Cardiac muscle cell (in vitro differentiated cells and primary cell): ENCODE data around the gene MYO3B. TPM values are rescaled to one million over a fixed set of nuclear protein-coding genes. Genes with fewer than 3 reads are reported as not detected.

Experiments used
- DNase-seq, 2 donors: peaks; one replicate each; pipeline versions ENCODE4 v3.0.0 to v3.0.0-alpha.2; 2010 to 2017; ENCODE audit warnings: low read depth in 1 of 2, low spot score in 1 of 2
- H3K27ac ChIP-seq: fragments of 200-600 bp; sonication (generic); 2 replicates; pipeline ENCODE4 v1.5.1; 2016
- H3K27me3 ChIP-seq: fragments of 200-600 bp; sonication (generic); 2 replicates; pipeline ENCODE4 v1.6.0; 2016; ENCODE audit warnings: control low read depth
- H3K36me3 ChIP-seq: fragments of 200-600 bp; sonication (generic); 2 replicates; pipeline ENCODE4 v1.5.1; 2016; ENCODE audit warnings: control low read depth
- H3K4me1 ChIP-seq: fragments of 200-600 bp; sonication (generic); 2 replicates; pipeline ENCODE4 v1.8.1; 2017; ENCODE audit warnings: low read depth, mild to moderate bottlenecking, mixed run types
- H3K4me3 ChIP-seq: fragments of 200-600 bp; sonication (generic); 2 replicates; pipeline ENCODE4 v1.5.1; 2016; ENCODE audit warnings: mild to moderate bottlenecking
- H3K9me3 ChIP-seq: fragments of 200-600 bp; sonication (generic); 2 replicates; pipeline ENCODE4 v1.5.1; 2017; ENCODE audit warnings: low read depth, mild to moderate bottlenecking, control low read depth
- polyA plus RNA-seq: library from polyadenylated mRNA; unstranded; fragments of >200 nt; fragmentation: Nextera tagmentation; extraction: Ambion mirVana; gene quantifications from 2 replicates; pipeline ENCODE4 v1.2.1, GENCODE V29; 2016
- total RNA-seq: library from RNA; depleted of rRNA; stranded (reverse); fragments of >200 nt; gene quantifications from 2 replicates; pipeline ENCODE4 v1.2.3, GENCODE V29; 2016
- TF ChIP-seq, protein P1 (sequence below): IDR thresholded peaks from 2 replicates; pipeline ENCODE4 v1.5.1; 2012; ENCODE audit warnings: low read depth, mild to moderate bottlenecking, low read length

MYO3B gene
- total and polyA plus RNA-seq, 2 experiments from 2014 or later: not detected

- no peaks in the 10 kb centered on the region for H3K9me3 ChIP-seq
- no peak for DNase-seq
- peaks cover 5% of the 10 kb centered on the region for H3K4me1 ChIP-seq
- TF ChIP-seq, protein P1, sequence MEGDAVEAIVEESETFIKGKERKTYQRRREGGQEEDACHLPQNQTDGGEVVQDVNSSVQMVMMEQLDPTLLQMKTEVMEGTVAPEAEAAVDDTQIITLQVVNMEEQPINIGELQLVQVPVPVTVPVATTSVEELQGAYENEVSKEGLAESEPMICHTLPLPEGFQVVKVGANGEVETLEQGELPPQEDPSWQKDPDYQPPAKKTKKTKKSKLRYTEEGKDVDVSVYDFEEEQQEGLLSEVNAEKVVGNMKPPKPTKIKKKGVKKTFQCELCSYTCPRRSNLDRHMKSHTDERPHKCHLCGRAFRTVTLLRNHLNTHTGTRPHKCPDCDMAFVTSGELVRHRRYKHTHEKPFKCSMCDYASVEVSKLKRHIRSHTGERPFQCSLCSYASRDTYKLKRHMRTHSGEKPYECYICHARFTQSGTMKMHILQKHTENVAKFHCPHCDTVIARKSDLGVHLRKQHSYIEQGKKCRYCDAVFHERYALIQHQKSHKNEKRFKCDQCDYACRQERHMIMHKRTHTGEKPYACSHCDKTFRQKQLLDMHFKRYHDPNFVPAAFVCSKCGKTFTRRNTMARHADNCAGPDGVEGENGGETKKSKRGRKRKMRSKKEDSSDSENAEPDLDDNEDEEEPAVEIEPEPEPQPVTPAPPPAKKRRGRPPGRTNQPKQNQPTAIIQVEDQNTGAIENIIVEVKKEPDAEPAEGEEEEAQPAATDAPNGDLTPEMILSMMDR: no peak
- H3K27ac ChIP-seq: no peak overlapping the region
- no peaks in the 10 kb centered on the region for H3K27me3 ChIP-seq
- no peak overlapping the region for H3K4me3 ChIP-seq
- H3K36me3 ChIP-seq: no peaks in the 10 kb centered on the region
Measured at GRCh38 chr2:170567429-170567828, 389.5 kb downstream of the MYO3B start.

GRCh38 chr2:170568511-170568910 lies 390.6 kb downstream of the MYO3B start:
- DNase-seq: no peak
- TF ChIP-seq, protein P1: no peak
- no peaks in the 10 kb centered on the region for H3K36me3 ChIP-seq
- H3K4me1 ChIP-seq: peaks cover 3% of the 10 kb centered on the region
- H3K27me3 ChIP-seq: no peaks in the 10 kb centered on the region
- no peak overlapping the region for H3K4me3 ChIP-seq
- no peaks in the 10 kb centered on the region for H3K9me3 ChIP-seq
- no peak overlapping the region for H3K27ac ChIP-seq

DNA sequence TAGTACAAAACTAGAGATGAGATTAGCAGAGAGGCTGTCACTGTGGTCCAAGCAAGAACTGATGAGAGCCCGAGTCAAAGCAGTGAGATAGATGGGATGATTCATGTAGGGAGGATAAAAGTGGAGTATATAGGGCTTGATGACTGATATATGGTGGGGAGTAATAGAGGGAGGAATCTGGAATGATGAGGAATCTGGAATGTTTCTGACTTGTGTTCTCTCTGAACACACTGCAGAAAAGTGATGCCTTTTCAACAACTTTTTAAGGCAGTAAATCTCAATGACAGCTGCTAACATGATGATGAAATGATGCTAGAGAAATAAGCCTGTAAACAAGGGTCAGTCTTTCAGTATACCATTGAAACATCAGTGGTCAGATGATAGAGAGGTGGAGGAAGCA lies 393.7 kb downstream of the MYO3B start:
- H3K4me3 ChIP-seq: no peak overlapping the region
- H3K27me3 ChIP-seq: no peaks in the 10 kb centered on the region
- H3K36me3 ChIP-seq: no peaks in the 10 kb centered on the region
- TF ChIP-seq, protein P1: no peak
- no peak overlapping the region for H3K27ac ChIP-seq
- no peaks in the 10 kb centered on the region for H3K4me1 ChIP-seq
- DNase-seq: no peak
- no peaks in the 10 kb centered on the region for H3K9me3 ChIP-seq

GRCh38 chr2:170573671-170574070 lies 395.7 kb downstream of the MYO3B start:
- Histone ChIP-seq H3K9me3 (no peaks in the 10 kb centered on the region), H3K27me3 (no peaks in the 10 kb centered on the region), H3K4me3 (no peak overlapping the region), H3K36me3 (no peaks in the 10 kb centered on the region), H3K27ac (no peak overlapping the region), H3K4me1 (no peaks in the 10 kb centered on the region)
- TF ChIP-seq, protein P1: no peak
- no peak for DNase-seq

DNA sequence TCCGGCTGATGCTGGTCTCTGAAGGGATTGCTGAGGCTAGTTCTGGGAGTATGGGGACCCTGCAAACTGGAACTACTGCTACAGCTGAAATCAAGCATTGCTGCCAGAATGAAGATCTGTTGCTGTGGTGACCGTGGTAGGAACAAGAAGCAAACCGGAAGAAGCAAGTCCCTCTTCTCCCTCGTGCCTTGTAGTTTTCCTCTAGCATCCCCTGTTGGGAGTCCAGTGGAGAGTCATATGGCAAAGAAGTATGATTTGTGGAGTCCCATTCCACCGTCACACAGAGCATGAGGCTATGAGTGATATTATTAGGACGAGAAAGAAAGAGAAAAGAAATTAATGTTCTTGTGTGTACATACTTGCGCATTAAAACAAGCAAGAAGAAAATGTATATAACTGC lies 398.3 kb downstream of the MYO3B start:
- Histone ChIP-seq H3K9me3 (no peaks in the 10 kb centered on the region), H3K27me3 (no peaks in the 10 kb centered on the region), H3K4me3 (no peak overlapping the region), H3K4me1 (no peaks in the 10 kb centered on the region), H3K27ac (no peak overlapping the region), H3K36me3 (no peaks in the 10 kb centered on the region)
- no peak for DNase-seq
- TF ChIP-seq, protein P1: no peak

DNA sequence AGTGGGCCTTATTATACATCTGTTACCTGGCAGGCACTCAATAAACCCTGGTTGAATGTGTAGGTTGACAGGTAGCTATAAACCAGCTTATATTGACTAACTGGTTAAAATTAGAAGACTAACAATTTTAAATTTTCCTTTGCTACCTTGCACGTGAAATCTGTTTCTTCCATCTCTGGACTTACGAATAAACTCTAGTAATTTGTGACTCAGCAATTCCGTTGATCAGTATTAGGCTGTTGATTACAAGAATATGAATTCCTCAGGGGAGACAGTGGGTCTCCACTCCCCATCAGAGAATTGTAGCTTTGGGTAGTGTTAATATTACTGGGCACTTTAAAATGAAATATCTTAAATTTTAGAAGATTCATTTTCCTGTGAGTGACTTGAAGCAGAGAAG lies 399.4 kb downstream of the MYO3B start:
- TF ChIP-seq, protein P1: no peak
- DNase-seq: no peak
- H3K4me1 ChIP-seq: no peaks in the 10 kb centered on the region
- H3K4me3 ChIP-seq: no peak overlapping the region
- no peak overlapping the region for H3K27ac ChIP-seq
- H3K9me3 ChIP-seq: no peaks in the 10 kb centered on the region
- H3K36me3 ChIP-seq: no peaks in the 10 kb centered on the region
- H3K27me3 ChIP-seq: no peaks in the 10 kb centered on the region
